Activated CD4-positive, alpha-beta T cell treated with anti-CD3 and anti-CD28 coated beads, Interleukin-2, amount 50 U/mL, for 48 hours (primary cell): ENCODE results near the gene NOS3.

Experiments
- DNase-seq, 2 experiments: peaks; one replicate each; pipeline ENCODE4 v3.0.0-alpha.2; 2020

NOS3 gene

DNA sequence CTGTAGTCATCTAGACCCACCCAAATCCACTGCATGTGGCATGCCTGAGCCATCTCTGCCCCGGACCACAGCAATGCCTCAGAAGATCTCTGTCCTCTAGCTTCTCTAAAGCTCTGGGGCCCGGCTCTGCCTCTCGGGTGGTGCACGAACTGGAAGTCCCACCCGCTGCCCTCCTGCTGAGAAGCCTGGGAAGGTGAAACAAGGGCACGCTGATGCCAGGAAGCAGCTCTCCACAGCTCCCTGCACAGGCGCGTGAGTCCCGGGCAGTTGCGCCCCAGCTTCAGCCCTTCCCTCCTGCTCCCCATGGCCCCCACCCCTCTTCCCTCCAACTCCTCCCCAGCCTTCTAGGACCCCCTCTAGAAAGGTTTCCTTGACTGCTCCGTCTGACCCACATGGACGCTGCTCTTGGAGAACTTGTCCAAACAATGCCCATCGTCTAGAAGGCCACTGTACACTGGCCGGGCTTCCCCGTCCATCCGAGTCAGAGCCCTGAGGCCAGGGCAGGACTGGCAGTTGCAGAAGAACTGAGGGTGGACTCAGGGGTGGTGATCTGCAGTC lies 25.5 kb upstream of the NOS3 start:
- no peak for DNase-seq

- DNase-seq, result no peak
Observed at GRCh38 chr7:150966002-150966401, 24.8 kb upstream of the NOS3 start.

- no peak for DNase-seq
Observed at GRCh38 chr7:150967349-150967748, 23.5 kb upstream of the NOS3 start.

- no peak for DNase-seq
Observed at GRCh38 chr7:150968056-150968733, 22.6 kb upstream of the NOS3 start.

GRCh38 chr7:150968734-150969372 lies 22.0 kb upstream of the NOS3 start:
- no peak for DNase-seq

GRCh38 chr7:150969475-150969874 lies 21.3 kb upstream of the NOS3 start:
- no peak for DNase-seq

DNA sequence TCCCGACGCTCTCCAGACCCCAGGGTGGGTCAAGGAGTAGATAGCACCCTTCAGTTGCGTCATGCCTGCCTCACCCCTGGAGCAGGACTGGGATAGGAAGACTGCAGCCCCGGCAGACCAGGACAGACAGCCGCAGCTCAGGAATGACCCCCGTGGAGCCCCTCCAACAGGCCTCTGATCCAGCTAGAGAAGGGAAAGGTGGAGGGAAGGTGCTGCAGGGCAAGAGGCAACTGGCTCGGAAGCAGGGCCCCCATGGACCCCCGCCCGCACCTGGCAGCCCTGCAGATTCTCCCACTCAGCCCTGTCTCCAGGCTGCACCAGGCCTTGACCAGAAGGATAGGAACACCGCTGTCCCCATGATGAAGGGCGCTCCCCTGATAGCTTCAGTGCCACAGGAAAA lies 20.4 kb upstream of the NOS3 start:
- DNase-seq, result no peak

DNA sequence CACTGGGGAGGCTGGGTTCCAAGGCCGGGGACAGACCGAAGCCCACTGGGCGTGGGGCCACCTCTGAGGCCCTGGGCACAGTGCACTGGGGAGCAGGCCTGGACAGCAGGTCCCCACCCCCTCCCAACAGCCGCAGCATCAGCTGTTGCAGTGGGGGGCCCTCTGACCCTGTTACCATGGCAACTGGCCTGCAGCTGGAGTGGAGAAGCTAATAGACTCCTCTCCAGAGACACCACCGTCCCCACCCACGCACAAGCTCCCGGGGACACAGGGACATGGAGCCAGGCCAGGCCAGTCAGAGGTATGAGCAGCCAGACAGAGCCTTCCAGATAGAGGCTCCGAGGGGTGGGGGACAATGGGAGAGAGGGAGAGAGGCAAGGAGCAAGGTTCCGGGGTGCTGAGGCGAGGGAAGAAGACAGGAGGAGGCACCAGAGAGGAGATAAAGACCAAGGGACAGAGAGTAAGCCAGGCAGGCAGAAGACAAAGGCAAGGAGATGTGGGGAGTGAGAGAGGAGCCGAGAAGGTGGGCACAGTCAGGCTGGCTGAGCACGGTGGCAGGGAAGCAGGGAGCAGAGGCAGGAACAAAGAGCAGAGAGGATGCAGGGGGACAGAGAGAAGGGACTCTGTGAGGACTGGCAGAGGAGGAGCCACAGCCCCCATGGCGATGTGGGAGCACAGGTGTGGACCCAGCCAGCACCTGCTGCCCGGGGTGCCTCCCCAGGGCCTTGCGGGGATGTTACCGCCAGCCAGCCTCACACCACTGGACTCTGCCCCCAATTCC lies 19.4 kb upstream of the NOS3 start:
- no peak for DNase-seq

DNA sequence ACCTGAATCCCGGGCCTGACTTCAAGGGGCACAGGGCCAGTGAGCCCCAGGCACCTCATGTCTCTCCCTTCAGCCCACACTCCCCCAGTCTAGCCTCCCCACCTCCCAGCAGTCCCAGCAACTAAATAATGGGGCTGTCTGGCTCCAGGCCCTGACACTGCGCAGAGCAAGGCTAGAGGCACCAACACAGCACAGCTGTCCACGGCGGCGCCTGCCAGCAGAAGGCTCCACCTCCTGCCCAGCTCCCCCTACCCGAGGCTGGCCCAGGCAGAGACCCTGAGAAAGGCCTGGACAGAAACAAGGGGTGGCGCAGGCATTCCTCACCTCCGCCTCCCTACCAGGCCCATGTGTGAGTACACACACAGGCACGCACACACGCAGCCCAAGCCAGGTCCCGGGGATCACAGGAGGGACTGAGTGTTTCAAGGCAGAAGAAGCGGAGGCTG lies 18.8 kb upstream of the NOS3 start:
- no peak for DNase-seq

- no peak for DNase-seq
Observed at GRCh38 chr7:150972741-150973140, 18.1 kb upstream of the NOS3 start.

GRCh38 chr7:150973571-150974451 lies 17.0 kb upstream of the NOS3 start:
- DNase-seq, result no peak

DNA sequence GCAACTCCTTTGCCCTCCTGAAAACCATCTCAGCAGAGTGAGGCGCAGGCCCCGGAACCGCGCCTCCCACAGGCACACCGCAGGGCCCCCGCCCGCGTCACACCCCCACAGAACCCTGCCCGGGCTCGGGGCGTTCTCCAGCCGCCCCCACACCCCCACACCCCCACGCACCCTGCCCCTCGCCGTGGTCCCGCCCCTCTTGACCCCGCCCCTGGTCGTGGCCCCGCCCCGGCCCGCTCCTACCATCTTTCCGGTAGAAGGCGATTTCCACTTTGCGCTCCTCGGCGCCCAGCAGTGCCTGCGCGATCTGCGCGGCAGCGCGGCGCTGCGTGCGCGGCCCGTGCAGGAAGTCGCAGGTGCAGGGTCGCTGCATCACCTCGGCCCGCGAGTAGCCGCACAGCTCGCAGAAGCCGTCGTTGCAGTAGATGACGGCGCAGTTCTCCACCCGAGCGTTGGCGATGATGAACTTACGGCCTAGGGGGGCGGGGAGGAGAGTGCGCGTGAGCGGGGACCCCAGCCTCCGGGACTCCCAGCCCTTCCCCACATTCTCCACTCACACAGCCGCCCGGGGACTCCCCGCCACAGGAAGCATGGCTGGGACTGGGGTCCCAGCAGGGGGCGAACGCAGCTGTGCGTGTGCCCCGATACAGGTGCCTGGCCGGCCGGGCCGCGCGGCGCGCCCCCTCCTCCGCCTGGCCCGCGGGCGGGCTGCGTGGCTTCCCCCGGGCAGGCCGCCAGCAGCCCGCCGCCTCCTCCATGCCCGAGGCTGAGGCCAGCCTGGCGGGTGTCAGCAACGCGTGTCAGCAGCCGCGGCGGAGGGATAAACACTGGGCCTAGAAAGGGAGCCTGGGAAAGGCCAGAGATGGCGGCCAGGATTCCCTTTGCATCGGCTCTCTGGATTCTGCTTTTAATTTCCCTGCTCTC lies 16.1 kb upstream of the NOS3 start:
- DNase-seq, result peak; percentile 80 to 81

GRCh38 chr7:150975536-150976319 lies 15.1 kb upstream of the NOS3 start:
- no peak for DNase-seq

DNA sequence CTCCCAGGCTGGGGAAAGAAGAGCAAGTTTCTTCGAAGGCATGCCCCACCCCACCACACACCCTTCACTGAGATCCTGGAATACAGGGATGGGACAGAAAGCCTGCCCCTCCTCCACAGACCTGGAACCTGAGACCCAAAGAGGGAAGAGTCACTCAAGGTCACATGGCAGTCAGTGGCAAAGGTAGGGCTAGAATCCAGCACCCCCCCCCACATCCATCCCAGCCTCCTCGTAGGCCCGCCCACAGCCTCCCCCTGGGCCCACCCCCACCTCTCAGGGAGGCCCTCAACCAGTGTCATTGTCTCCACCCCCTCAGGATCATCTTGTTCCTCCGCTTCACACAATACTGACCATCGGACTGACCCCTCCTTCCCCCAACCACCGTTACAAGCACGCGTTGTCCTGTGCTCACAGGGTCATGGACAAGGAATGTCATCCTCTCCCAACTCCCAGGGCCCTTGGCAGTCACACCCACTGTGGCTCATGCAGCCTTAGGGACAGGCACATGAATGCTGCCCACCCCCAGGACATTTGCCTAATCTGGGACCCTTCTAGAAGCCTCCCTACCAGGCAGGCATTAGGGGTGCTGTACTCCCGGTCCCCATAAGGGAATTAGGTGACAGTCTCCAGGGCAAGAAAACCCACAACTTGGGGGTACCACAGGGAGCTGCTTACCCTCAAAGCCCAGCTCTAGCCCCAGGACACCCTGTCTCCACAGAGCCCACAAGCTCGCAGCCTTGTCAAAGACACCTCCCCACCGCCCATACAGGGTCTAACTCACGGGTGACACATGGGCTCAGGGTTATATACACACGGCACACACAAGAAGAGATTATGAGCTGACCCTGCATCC lies 14.1 kb upstream of the NOS3 start:
- DNase-seq, result no peak

- no peak for DNase-seq
Observed at GRCh38 chr7:150977382-150978125, 13.3 kb upstream of the NOS3 start.

- DNase-seq, result peak in 1 of 2 experiments; percentile 23
Observed at GRCh38 chr7:150978126-150978789, 12.6 kb upstream of the NOS3 start, which contains the start of gene KCNH2. Gene KCNH2 (minus strand): TSS chr7:150978321. CDS start chr7:150977913, 408 bp downstream.

- no peak for DNase-seq
Observed at GRCh38 chr7:150979713-150980390, 11.0 kb upstream of the NOS3 start.

DNA sequence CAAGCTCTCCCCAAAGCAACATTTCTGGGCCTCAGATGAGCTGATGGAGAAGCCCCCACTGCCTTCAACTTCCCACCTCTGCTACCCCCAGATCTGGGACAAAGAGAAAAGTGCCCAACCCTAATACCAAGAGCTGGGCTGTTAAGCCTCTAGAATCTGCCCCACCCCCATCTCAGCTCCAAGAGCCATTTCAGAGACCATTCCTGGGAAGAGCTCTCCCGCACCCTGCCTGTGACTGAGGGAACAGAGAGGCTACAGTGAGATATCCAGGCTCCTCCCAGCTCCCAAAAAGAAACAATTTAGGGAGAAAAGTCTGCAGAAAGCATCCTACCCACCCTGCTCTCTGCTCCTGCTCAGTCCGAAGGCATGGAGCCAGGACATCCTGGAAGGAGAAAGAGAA lies 10.2 kb upstream of the NOS3 start:
- no peak for DNase-seq
